ENCODE data around the gene GSN. TPM values are rescaled to one million over a fixed set of nuclear protein-coding genes. Genes with fewer than 3 reads are reported as not detected.

Gene GSN
- total RNA-seq, 4 donors from 2014 or later: 2,362 to 3,466 (median 3,146) TPM

GRCh38 chr9:121282277-121283079 is 14.5 kb downstream of the GSN start:
- TF ChIP-seq POLR2AphosphoS5 (IDR thresholded peaks at IDR 0.05) (peak; percentile 77), POLR2A (IDR thresholded peaks at IDR 0.05) (peak in 1 of 2 donors; percentile 11), CTCF (IDR thresholded peaks at IDR 0.05) (no peak)
- ATAC-seq: peak; percentile 33
- WGBS, 2 donors (ENCODE audit: low coverage in 1 of 2): 8 to 16% methylated on average over 5 to 6 of the region's 13 CpGs
- peak overlapping the region; percentile 94 to 98 (median 97) for H3K27ac ChIP-seq
- H3K4me3 ChIP-seq: peak overlapping the region in 1 of 2 donors; percentile 8
- H3K27me3 ChIP-seq: no peaks in the 10 kb centered on the region
- H3K4me1 ChIP-seq: peaks cover 76 to 100% (median 96%) of the 10 kb centered on the region in 3 donors
- H3K9me3 ChIP-seq: no peaks in the 10 kb centered on the region
- no peaks in the 10 kb centered on the region for H3K36me3 ChIP-seq

- TF ChIP-seq POLR2AphosphoS5 (IDR thresholded peaks at IDR 0.05) (no peak), CTCF (IDR thresholded peaks at IDR 0.05) (no peak), POLR2A (IDR thresholded peaks at IDR 0.05) (no peak), EP300 (IDR thresholded peaks at IDR 0.05) (no peak)
- peaks cover 77 to 100% (median 95%) of the 10 kb centered on the region in 3 donors for H3K4me1 ChIP-seq
These were observed 15.1 kb downstream of the GSN start for GRCh38 chr9:121283080-121283398.

DNA sequence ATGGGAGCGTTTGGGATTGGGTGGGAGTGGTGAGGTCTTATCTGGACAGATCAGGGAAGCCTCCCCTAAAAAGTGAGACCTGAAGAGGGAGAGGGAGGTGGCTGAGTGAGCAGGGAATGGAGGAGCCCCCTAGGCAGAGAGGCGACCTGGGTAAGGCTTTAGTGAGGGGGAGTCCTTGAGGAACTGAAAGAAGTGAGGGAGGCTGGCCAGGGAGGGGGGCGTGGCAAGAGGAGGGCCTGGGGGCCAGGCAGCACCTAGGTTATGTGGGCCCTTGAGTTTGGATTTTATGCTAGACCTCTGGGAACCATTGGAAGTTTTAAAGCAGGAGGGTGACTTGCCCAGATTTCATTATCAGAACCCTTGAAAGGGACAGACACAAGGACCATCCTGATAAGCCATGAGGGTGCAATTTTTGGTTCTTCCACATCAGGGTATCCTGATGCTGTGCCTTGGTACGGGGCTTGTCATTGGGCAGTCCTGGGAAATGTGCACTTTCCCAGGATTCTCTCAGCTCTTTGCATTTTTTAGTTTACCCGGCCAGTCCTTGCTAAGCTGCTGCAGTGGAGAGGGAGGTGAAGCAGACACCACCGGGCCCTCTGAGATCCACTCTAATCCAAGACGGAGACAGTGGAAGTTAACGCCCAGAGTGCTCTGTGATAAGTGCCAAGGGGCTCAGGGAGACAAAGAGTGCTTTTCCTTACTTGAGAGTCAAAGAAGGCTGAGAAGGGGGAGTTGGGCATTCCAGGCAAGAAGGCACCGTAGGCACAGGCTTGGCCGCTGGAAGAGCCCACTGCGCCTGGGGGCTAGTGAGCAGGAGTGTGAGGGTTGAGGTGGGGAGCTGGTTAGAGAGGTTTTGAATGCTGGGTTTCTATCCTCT is 16.1 kb downstream of the GSN start:
- no peaks in the 10 kb centered on the region for H3K9me3 ChIP-seq

More at GRCh38 chr9:121283080-121283398, 15.1 kb downstream of the GSN start:
- H3K27me3 ChIP-seq: no peaks in the 10 kb centered on the region
- no peaks in the 10 kb centered on the region for H3K36me3 ChIP-seq
- no peak for ATAC-seq
- 38 to 40% methylated on average over 1 of the region's 2 CpGs for WGBS, 2 donors (ENCODE audit: low coverage in 1 of 2)
- no peak overlapping the region for H3K4me3 ChIP-seq
- H3K9me3 ChIP-seq: no peaks in the 10 kb centered on the region
- peak overlapping the region; percentile 94 to 98 (median 97) for H3K27ac ChIP-seq

GRCh38 chr9:121284733-121285451 is 16.9 kb downstream of the GSN start:
- WGBS, 2 donors (ENCODE audit: low coverage in 1 of 2): 80 to 84% methylated on average over 1 to 6 of the region's 9 CpGs
- H3K4me3 ChIP-seq: no peak overlapping the region
- TF ChIP-seq POLR2A (IDR thresholded peaks at IDR 0.05) (no peak), CTCF (IDR thresholded peaks at IDR 0.05) (no peak), EP300 (IDR thresholded peaks at IDR 0.05) (no peak), POLR2AphosphoS5 (IDR thresholded peaks at IDR 0.05) (no peak)

More for the DNA sequence above, 16.1 kb downstream of the GSN start:
- H3K36me3 ChIP-seq: no peaks in the 10 kb centered on the region
- TF ChIP-seq POLR2A (IDR thresholded peaks at IDR 0.05) (no peak), CTCF (IDR thresholded peaks at IDR 0.05) (no peak), POLR2AphosphoS5 (IDR thresholded peaks at IDR 0.05) (no peak), EP300 (IDR thresholded peaks at IDR 0.05) (no peak)
- H3K4me1 ChIP-seq: peaks cover 76 to 100% (median 93%) of the 10 kb centered on the region in 3 donors
- ATAC-seq: no peak
- H3K4me3 ChIP-seq: no peak overlapping the region
- WGBS, 2 donors (ENCODE audit: low coverage in 1 of 2): 18 to 48% methylated on average over 5 to 8 of the region's 11 CpGs
- no peaks in the 10 kb centered on the region for H3K27me3 ChIP-seq
- peak overlapping the region; percentile 94 to 98 (median 97) for H3K27ac ChIP-seq

More at GRCh38 chr9:121284733-121285451, 16.9 kb downstream of the GSN start:
- Histone ChIP-seq H3K36me3 (no peaks in the 10 kb centered on the region), H3K27me3 (no peaks in the 10 kb centered on the region), H3K4me1 (peaks cover 77 to 100% (median 91%) of the 10 kb centered on the region in 3 donors), H3K27ac (peak overlapping the region; percentile 94 to 98 (median 97)), H3K9me3 (no peaks in the 10 kb centered on the region)
- no peak for ATAC-seq

All from gastroesophageal sphincter (tissue), 4 donors.